Transverse colon (tissue), 4 donors: ENCODE data around the gene SPIC. TPM values are rescaled to one million over a fixed set of nuclear protein-coding genes. Genes with fewer than 3 reads are reported as not detected.
"Not testable (repeated sequence)": the region's sequence is repeated elsewhere in the genome, so short reads cannot be mapped to it uniquely, and the experiment has no call there.

Source experiments
- DNase-seq: peaks from one replicate; pipeline ENCODE4 v3.0.0-alpha.2; 2019
- H3K27ac ChIP-seq, 4 donors: fragments of 200-600 bp; sonication (generic); 2 replicates each; pipeline ENCODE4 v1.5.1; 2016 to 2018; ENCODE audit warnings: inconsistent platforms in 4 of 4
- H3K27me3 ChIP-seq: fragments of 200-600 bp; sonication (generic); 2 replicates; pipeline ENCODE4 v1.5.1; 2017; ENCODE audit warnings: inconsistent platforms
- H3K36me3 ChIP-seq, 4 donors: fragments of 200-600 bp; sonication (generic); 2 replicates each; pipeline ENCODE4 v1.5.1; 2017 to 2019; ENCODE audit warnings: inconsistent platforms in 4 of 4
- H3K4me1 ChIP-seq, 4 donors: fragments of 200-600 bp; sonication (generic); 2 replicates each; pipeline ENCODE4 v1.5.1; 2017 to 2020; ENCODE audit warnings: inconsistent platforms in 4 of 4
- H3K4me3 ChIP-seq, 4 donors: fragments of 200-600 bp; sonication (generic); 1 replicate in 1 of 4; 2 replicates in 3 of 4; pipeline versions ENCODE4 v1.5.1 to v1.6.1; 2017 to 2019; ENCODE audit warnings: inconsistent platforms in 4 of 4
- H3K9me3 ChIP-seq, 2 donors: fragments of 200-600 bp; sonication (generic); 2 replicates each; pipeline ENCODE4 v1.5.1; 2017 to 2019; ENCODE audit warnings: inconsistent platforms in 2 of 2
- EP300 ChIP-seq: sonication (generic); formaldehyde crosslinking; IDR thresholded peaks from one replicate; pipeline ENCODE4 v1.6.1; 2017; ENCODE audit warnings: antibody characterized with exemption, low read depth
- POLR2A ChIP-seq: fragments of 450-650 bp; IDR thresholded peaks from one replicate; pipeline ENCODE4 v1.6.1; 2016; ENCODE audit warnings: antibody characterized with exemption, mild to moderate bottlenecking, moderate library complexity
- POLR2AphosphoS5 ChIP-seq, 3 donors: sonication (generic); formaldehyde crosslinking; IDR thresholded peaks; one replicate each; pipeline ENCODE4 v1.6.1; 2016; ENCODE audit warnings: antibody characterized with exemption in 3 of 3
- WGBS, 2 donors: methylation state at CpG; one replicate each; pipeline ENCODE4 v1.1.5; 2018; ENCODE audit warnings: low coverage in 1 of 2; 5-methylcytosine and 5-hydroxymethylcytosine counted together
- in situ Hi-C, 4 donors: fragments of 200-750 bp; cut with MboI; loops; one replicate each; pipeline versions ENCODE4 v1.15.0 to v1.15.1; 2017; ENCODE audit warnings: low sequenced_read_pairs in 3 of 4, low pct_ligation_motif_present in 1 of 4, low pct_unique_long_range_greater_than_20kb in 1 of 4
- intact Hi-C: fragments of 100-400 bp; cut with DNase I; formaldehyde crosslinking; loops from one replicate; pipeline ENCODE4 v1.15.1; 2023; ENCODE audit warnings: low total_unique reads
- total RNA-seq, 4 donors: library from RNA; depleted of rRNA; stranded (reverse); fragments of >200 nt; gene quantifications; one replicate each; pipeline ENCODE4 v1.1.0, GENCODE V29; 2016
- TF ChIP-seq, protein P1 (sequence below), 5 experiments: fragments of 200-600 bp in 3 of 5; fragments of 450-650 bp in 2 of 5; sonication (generic) in 3 of 5; IDR thresholded peaks; 1 replicate in 2 of 5; 2 replicates in 3 of 5; pipeline ENCODE4 v1.5.1; 2016 to 2017; ENCODE audit warnings: antibody characterized with exemption in 5 of 5, inconsistent platforms in 3 of 5, mild to moderate bottlenecking in 2 of 5, moderate library complexity in 1 of 5

Gene SPIC
- total RNA-seq, 4 donors from 2014 or later: not detected

DNA sequence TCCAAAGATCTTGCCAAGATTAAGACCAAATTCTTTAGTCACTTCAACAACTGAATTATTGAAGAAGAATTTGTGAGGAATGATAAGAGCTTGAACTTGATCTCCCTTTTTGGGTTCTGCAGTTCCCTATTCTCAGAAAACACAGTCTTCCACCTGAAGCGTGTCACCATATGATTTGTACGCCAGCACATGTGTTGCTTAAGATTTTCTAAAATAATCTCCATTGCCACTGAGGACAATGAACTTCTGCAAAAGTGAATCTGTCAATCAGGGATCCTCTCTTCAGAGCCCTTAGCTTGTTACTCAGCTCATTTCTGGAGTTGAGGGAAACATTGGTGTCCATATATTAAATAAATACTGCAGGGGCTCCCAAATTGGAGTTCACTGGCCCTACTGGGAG is 4.2 kb upstream of the SPIC start:
- in situ Hi-C loops: no loop called here

DNA sequence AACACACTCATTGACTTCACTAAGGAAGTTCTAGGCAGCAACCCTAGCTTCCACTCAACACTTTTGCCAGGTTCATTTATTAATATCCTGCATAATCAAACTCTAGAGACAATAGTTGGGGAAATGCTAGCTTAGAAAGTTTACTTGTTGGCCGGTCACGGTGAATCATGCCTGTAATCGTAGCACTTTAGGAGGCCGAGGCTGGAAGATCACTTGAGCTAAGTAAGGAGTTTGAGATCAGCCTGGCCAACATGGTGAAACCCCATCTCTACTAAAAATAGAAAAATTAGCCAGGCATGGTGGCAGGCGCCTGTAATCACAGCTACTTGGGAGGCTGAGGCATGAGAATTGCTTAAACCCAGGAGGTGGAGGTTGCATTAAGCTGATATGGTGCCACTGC is 3.3 kb upstream of the SPIC start:
- DNase-seq, H3K4me3 ChIP-seq, H3K4me1 ChIP-seq, in situ Hi-C loops, intact Hi-C loops, H3K27me3 ChIP-seq, H3K36me3 ChIP-seq, H3K9me3 ChIP-seq, H3K27ac ChIP-seq: not testable (repeated sequence)
- 89 to 94% methylated on average over 4 to 5 of the region's 5 CpGs for WGBS, 2 donors

More for the DNA sequence above, 4.2 kb upstream of the SPIC start:
- TF ChIP-seq POLR2AphosphoS5 (IDR thresholded peaks at IDR 0.05) (no peak), EP300 (no peak), POLR2A (no peak)
- TF ChIP-seq, protein P1, sequence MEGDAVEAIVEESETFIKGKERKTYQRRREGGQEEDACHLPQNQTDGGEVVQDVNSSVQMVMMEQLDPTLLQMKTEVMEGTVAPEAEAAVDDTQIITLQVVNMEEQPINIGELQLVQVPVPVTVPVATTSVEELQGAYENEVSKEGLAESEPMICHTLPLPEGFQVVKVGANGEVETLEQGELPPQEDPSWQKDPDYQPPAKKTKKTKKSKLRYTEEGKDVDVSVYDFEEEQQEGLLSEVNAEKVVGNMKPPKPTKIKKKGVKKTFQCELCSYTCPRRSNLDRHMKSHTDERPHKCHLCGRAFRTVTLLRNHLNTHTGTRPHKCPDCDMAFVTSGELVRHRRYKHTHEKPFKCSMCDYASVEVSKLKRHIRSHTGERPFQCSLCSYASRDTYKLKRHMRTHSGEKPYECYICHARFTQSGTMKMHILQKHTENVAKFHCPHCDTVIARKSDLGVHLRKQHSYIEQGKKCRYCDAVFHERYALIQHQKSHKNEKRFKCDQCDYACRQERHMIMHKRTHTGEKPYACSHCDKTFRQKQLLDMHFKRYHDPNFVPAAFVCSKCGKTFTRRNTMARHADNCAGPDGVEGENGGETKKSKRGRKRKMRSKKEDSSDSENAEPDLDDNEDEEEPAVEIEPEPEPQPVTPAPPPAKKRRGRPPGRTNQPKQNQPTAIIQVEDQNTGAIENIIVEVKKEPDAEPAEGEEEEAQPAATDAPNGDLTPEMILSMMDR (IDR thresholded peaks at IDR 0.05): no peak
- Histone ChIP-seq H3K27ac (no peak overlapping the region), H3K4me1 (no peaks in the 10 kb centered on the region), H3K4me3 (no peak overlapping the region), H3K36me3 (no peaks in the 10 kb centered on the region), H3K27me3 (no peaks in the 10 kb centered on the region), H3K9me3 (no peaks in the 10 kb centered on the region)
- no peak for DNase-seq
- 92% methylated on average over 2 of the region's 2 CpGs for WGBS, 2 donors
- intact Hi-C loops: no loop called here

DNA sequence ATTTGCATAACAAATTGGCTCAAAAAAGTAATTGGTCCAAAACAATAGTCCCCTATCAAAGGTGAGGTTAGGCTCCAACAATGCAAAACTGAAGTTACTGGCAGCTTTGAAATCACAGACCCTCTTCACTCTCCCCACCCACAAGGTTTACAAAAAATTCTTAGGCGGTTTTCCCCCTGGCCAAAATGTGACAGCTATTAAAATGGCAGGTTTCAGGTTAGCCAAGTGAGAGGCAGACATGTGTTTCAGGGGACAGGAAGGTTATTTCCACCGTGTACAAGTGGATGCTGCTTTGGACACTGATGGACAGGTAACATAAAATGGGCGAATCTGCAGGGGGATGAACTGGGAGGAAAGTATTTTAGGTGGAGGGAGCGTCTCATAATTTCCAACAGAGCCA is 888 bp upstream of the SPIC start:
- WGBS, 2 donors: 51 to 77% methylated on average over 3 to 4 of the region's 4 CpGs
- H3K27ac ChIP-seq: no peak overlapping the region
- H3K36me3 ChIP-seq: no peaks in the 10 kb centered on the region
- in situ Hi-C loops: no loop called here
- DNase-seq: no peak
- intact Hi-C loops: no loop called here
- no peaks in the 10 kb centered on the region for H3K27me3 ChIP-seq
- no peak overlapping the region for H3K4me3 ChIP-seq
- no peaks in the 10 kb centered on the region for H3K9me3 ChIP-seq
- H3K4me1 ChIP-seq: no peaks in the 10 kb centered on the region
- TF ChIP-seq EP300 (no peak), POLR2AphosphoS5 (IDR thresholded peaks at IDR 0.05) (no peak), POLR2A (no peak)
- TF ChIP-seq, protein P1 (IDR thresholded peaks at IDR 0.05): no peak

DNA sequence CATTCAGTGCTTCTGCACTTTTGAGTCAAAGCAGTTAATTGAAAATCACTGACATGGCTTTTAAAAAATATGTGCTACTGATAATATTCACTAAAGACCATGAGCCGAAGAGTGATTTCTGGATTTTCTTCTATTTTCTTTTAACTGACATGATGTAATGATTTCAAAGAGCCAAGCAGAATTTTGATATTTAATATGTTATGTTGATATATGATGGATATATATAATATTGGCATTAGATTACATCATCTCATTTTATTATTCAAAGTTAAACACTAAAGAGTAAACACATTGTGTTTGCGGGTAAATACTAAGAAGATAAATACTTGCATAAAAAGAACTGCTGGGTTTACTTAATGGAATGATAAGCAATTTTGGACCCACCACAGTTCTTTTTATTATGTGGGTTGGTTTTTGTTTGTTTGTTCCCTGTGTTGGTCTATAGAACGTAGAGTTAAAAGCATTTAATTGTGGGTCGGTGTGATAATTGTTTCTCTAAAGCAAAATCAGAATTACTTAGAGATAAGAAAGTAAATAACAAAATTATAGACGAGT is 692 bp downstream of the SPIC start:
- in situ Hi-C loops: no loop called here
- no peaks in the 10 kb centered on the region for H3K9me3 ChIP-seq
- H3K4me1 ChIP-seq: no peaks in the 10 kb centered on the region
- intact Hi-C loops: no loop called here
- no peaks in the 10 kb centered on the region for H3K36me3 ChIP-seq
- no peak for DNase-seq
- H3K4me3 ChIP-seq: no peak overlapping the region
- no peaks in the 10 kb centered on the region for H3K27me3 ChIP-seq
- TF ChIP-seq EP300 (no peak), POLR2AphosphoS5 (IDR thresholded peaks at IDR 0.05) (no peak), POLR2A (no peak)
- TF ChIP-seq, protein P1 (IDR thresholded peaks at IDR 0.05): no peak
- 47 to 48% methylated on average over 5 of the region's 5 CpGs for WGBS, 2 donors
- no peak overlapping the region for H3K27ac ChIP-seq

DNA sequence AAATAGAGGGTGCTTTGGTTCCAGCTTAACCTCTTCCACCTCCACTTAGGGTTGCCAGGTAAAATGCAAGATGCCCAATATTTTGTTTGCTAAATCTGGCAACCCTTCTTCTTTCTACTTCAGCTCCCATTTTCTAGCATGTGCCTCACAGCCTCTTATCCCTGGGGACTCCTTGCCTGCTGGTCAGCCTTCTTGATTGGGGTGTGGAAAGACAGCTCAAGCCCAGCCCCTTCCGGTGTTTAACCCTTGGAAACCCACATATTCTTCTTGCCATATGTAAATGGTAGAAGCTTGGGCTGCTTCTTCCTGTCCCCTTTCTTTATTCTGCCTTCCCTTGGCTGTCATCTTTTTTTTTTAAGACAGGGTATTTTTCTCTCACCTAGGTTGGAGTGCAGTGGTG is 5.7 kb downstream of the SPIC start:
- WGBS, 2 donors: 63 to 68% methylated on average over 1 of the region's 1 CpG
- no peaks in the 10 kb centered on the region for H3K36me3 ChIP-seq
- TF ChIP-seq POLR2AphosphoS5 (IDR thresholded peaks at IDR 0.05) (no peak), EP300 (no peak), POLR2A (no peak)
- TF ChIP-seq, protein P1 (IDR thresholded peaks at IDR 0.05): no peak
- H3K4me3 ChIP-seq: no peak overlapping the region
- H3K27me3 ChIP-seq: no peaks in the 10 kb centered on the region
- H3K9me3 ChIP-seq: no peaks in the 10 kb centered on the region
- DNase-seq: no peak
- H3K27ac ChIP-seq: no peak overlapping the region
- no peaks in the 10 kb centered on the region for H3K4me1 ChIP-seq
- in situ Hi-C loops (no loop called here), intact Hi-C loops (no loop called here)
